ENCODE data around the gene CIART.

DNA sequence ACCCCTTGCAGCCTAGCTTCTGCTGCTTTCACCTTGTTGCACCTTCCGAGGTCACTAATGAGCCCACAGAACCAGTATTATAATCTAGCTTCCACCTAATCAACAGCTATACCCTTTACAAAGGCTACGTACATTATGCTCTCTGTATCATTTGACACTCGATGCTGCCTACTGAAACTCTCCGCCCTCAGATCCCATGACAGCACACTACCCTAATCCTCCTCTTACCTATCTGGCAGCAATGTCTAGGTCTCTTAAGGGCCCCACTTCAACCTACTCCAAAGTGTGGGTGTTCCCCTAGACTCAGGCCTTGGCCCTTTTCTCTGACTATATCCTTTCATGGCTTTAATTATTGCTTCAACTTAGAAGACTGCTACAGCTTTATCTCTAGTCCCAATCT lies 6.5 kb downstream of the CIART start:
- TF ChIP-seq CREB5 (CRISPR knock-in tag; IDR thresholded peaks at IDR 0.05; ENCODE audit: low read depth) (no peak), OSR1 (CRISPR knock-in tag; IDR thresholded peaks at IDR 0.05) (no peak), ZNF8 (CRISPR knock-in tag; IDR thresholded peaks at IDR 0.05) (no peak), ZFP3 (CRISPR knock-in tag; IDR thresholded peaks at IDR 0.05) (no peak), CSRNP3 (CRISPR knock-in tag; IDR thresholded peaks at IDR 0.05) (no peak), ZC3H10 (CRISPR knock-in tag; IDR thresholded peaks at IDR 0.05) (no peak), ARNTL (CRISPR knock-in tag; IDR thresholded peaks at IDR 0.05; ENCODE audit: borderline replicate concordance, low read depth) (no peak), PPARA (CRISPR knock-in tag; IDR thresholded peaks at IDR 0.05; ENCODE audit: borderline replicate concordance) (no peak)
- TF ChIP-seq, protein P1, sequence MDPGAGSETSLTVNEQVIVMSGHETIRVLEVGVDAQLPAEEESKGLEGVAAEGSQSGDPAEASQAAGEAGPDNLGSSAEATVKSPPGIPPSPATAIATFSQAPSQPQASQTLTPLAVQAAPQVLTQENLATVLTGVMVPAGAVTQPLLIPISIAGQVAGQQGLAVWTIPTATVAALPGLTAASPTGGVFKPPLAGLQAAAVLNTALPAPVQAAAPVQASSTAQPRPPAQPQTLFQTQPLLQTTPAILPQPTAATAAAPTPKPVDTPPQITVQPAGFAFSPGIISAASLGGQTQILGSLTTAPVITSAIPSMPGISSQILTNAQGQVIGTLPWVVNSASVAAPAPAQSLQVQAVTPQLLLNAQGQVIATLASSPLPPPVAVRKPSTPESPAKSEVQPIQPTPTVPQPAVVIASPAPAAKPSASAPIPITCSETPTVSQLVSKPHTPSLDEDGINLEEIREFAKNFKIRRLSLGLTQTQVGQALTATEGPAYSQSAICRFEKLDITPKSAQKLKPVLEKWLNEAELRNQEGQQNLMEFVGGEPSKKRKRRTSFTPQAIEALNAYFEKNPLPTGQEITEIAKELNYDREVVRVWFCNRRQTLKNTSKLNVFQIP (CRISPR knock-in tag; IDR thresholded peaks at IDR 0.05; ENCODE audit: borderline replicate concordance, low read depth) = no peak
- TF ChIP-seq, protein P2, sequence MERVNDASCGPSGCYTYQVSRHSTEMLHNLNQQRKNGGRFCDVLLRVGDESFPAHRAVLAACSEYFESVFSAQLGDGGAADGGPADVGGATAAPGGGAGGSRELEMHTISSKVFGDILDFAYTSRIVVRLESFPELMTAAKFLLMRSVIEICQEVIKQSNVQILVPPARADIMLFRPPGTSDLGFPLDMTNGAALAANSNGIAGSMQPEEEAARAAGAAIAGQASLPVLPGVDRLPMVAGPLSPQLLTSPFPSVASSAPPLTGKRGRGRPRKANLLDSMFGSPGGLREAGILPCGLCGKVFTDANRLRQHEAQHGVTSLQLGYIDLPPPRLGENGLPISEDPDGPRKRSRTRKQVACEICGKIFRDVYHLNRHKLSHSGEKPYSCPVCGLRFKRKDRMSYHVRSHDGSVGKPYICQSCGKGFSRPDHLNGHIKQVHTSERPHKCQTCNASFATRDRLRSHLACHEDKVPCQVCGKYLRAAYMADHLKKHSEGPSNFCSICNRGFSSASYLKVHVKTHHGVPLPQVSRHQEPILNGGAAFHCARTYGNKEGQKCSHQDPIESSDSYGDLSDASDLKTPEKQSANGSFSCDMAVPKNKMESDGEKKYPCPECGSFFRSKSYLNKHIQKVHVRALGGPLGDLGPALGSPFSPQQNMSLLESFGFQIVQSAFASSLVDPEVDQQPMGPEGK (CRISPR knock-in tag; IDR thresholded peaks at IDR 0.05; ENCODE audit: borderline replicate concordance) = no peak
